Fibroblast of pulmonary artery (primary cell): Measurements from ENCODE around the gene NUAK1.

Experiments used
- DNase-seq: peaks from one replicate; pipeline ENCODE4 v3.0.0-alpha.2; 2010; ENCODE audit warnings: low read depth
- H3K4me3 ChIP-seq: replicated peaks from 2 replicates; pipeline ENCODE4 v1.5.1; 2011; ENCODE audit warnings: low read depth, mild to moderate bottlenecking, control low read depth, low read length, moderate library complexity
- CTCF ChIP-seq: IDR thresholded peaks from 2 replicates; pipeline ENCODE4 v1.5.1; 2011; ENCODE audit warnings: mild to moderate bottlenecking, control low read depth, low read length, inconsistent platforms; ENCODE audit errors: missing control alignments

Gene NUAK1

GRCh38 chr12:106138633-106139421 is at the start of gene NUAK1:
Gene NUAK1, minus strand, starts transcription at chr12:106138954. Its CDS starts 301 bp downstream, at chr12:106138653.
- DNase-seq = peak; percentile 74
- TF ChIP-seq CTCF = no peak
- H3K4me3 ChIP-seq = peak within 1 kb of the TSS; percentile 80

- DNase-seq = no peak
- no peak for TF ChIP-seq CTCF
- no peak overlapping the region for H3K4me3 ChIP-seq
Observed at GRCh38 chr12:106188256-106188655, 49.5 kb upstream of the NUAK1 start.

GRCh38 chr12:106187842-106188241 is 49.1 kb upstream of the NUAK1 start:
- DNase-seq = no peak
- no peak overlapping the region for H3K4me3 ChIP-seq
- TF ChIP-seq CTCF = no peak

- no peak for DNase-seq
- H3K4me3 ChIP-seq = no peak overlapping the region
- no peak for TF ChIP-seq CTCF
Observed at GRCh38 chr12:106187155-106187789, 48.5 kb upstream of the NUAK1 start.

- no peak overlapping the region for H3K4me3 ChIP-seq
- DNase-seq = no peak
- no peak for TF ChIP-seq CTCF
Observed at GRCh38 chr12:106183735-106184134, 45.0 kb upstream of the NUAK1 start.

- no peak overlapping the region for H3K4me3 ChIP-seq
- no peak for DNase-seq
- TF ChIP-seq CTCF = no peak
Observed at GRCh38 chr12:106181401-106182114, 42.8 kb upstream of the NUAK1 start.
